Measurements from ENCODE around the gene PDE8A. TPM values are rescaled to one million over a fixed set of nuclear protein-coding genes. Genes with fewer than 3 reads are reported as not detected.

Gene PDE8A
- total and polyA plus RNA-seq, 7 donors: 27.8 to 45.5 (median 39.0) TPM

- Histone ChIP-seq H3K4me3 (no peak overlapping the region), H3K36me3 (peaks cover 5 to 86% (median 26%) of the 10 kb centered on the region in 4 donors), H3K9me3 (no peaks in the 10 kb centered on the region), H3K27ac (no peak overlapping the region), H3K27me3 (no peaks in the 10 kb centered on the region), H3K4me1 (no peaks in the 10 kb centered on the region)
- TF ChIP-seq EP300 (IDR thresholded peaks at IDR 0.05) (no peak), POLR2AphosphoS5 (IDR thresholded peaks at IDR 0.05) (no peak), POLR2A (IDR thresholded peaks at IDR 0.05) (no peak), CTCF (IDR thresholded peaks at IDR 0.05) (no peak)
- no peak for DNase-seq
- intact Hi-C loops (cut with DNase I): no loop called here
- WGBS, 2 donors: 98 to 99% methylated on average over 4 of the region's 4 CpGs
These were observed 136.5 kb downstream of the PDE8A start for GRCh38 chr15:85118173-85118572.

GRCh38 chr15:85118581-85118980, 136.9 kb downstream of the PDE8A start:
- no peaks in the 10 kb centered on the region for H3K4me1 ChIP-seq
- TF ChIP-seq POLR2AphosphoS5 (IDR thresholded peaks at IDR 0.05): no peak
- TF ChIP-seq EP300 (IDR thresholded peaks at IDR 0.05): no peak
- TF ChIP-seq POLR2A (IDR thresholded peaks at IDR 0.05): no peak
- no peak for TF ChIP-seq CTCF (IDR thresholded peaks at IDR 0.05)
- peaks cover 5 to 86% (median 24%) of the 10 kb centered on the region in 4 donors for H3K36me3 ChIP-seq
- 88% methylated on average over 2 of the region's 2 CpGs for WGBS, 2 donors
- H3K27me3 ChIP-seq: no peaks in the 10 kb centered on the region
- DNase-seq: no peak
- H3K27ac ChIP-seq: no peak overlapping the region
- H3K9me3 ChIP-seq: no peaks in the 10 kb centered on the region
- no peak overlapping the region for H3K4me3 ChIP-seq
- intact Hi-C loops (cut with DNase I): no loop called here

- WGBS, 2 donors: 95 to 96% methylated on average over 4 of the region's 4 CpGs
- H3K36me3 ChIP-seq: peaks cover 5 to 76% (median 22%) of the 10 kb centered on the region in 4 donors
These were observed 138.9 kb downstream of the PDE8A start for GRCh38 chr15:85120351-85121113.

GRCh38 chr15:85124173-85124572, 142.5 kb downstream of the PDE8A start:
- no peak overlapping the region for H3K27ac ChIP-seq
- H3K36me3 ChIP-seq: peaks cover 0 to 65% (median 14%) of the 10 kb centered on the region in 4 donors
- WGBS, 2 donors: 94 to 97% methylated on average over 1 of the region's 1 CpG
- no peaks in the 10 kb centered on the region for H3K4me1 ChIP-seq
- no peaks in the 10 kb centered on the region for H3K9me3 ChIP-seq
- intact Hi-C loops (cut with DNase I): no loop called here
- DNase-seq: no peak
- no peak for TF ChIP-seq POLR2A (IDR thresholded peaks at IDR 0.05)
- TF ChIP-seq CTCF (IDR thresholded peaks at IDR 0.05): no peak
- TF ChIP-seq POLR2AphosphoS5 (IDR thresholded peaks at IDR 0.05): no peak
- no peak for TF ChIP-seq EP300 (IDR thresholded peaks at IDR 0.05)
- no peak overlapping the region for H3K4me3 ChIP-seq
- H3K27me3 ChIP-seq: no peaks in the 10 kb centered on the region

More at GRCh38 chr15:85120351-85121113, 138.9 kb downstream of the PDE8A start:
- no peak for TF ChIP-seq POLR2A (IDR thresholded peaks at IDR 0.05)
- TF ChIP-seq EP300 (IDR thresholded peaks at IDR 0.05): no peak
- no peak for TF ChIP-seq POLR2AphosphoS5 (IDR thresholded peaks at IDR 0.05)
- no peak for TF ChIP-seq CTCF (IDR thresholded peaks at IDR 0.05)
- Histone ChIP-seq H3K27ac (no peak overlapping the region), H3K27me3 (no peaks in the 10 kb centered on the region), H3K4me1 (no peaks in the 10 kb centered on the region), H3K9me3 (no peaks in the 10 kb centered on the region), H3K4me3 (no peak overlapping the region)
- no peak for DNase-seq
- intact Hi-C loops (cut with DNase I): no loop called here
